Kasumi-1 (cell line): ENCODE measurements around the gene TBL2.
"Not testable (repeated sequence)": the region's sequence is repeated elsewhere in the genome, so short reads cannot be mapped to it uniquely, and the experiment has no call there.

Experiments used
- DNase-seq, 2 experiments: peaks; one replicate each; lab custom pipeline; 2025; lab: John Stamatoyannopoulos, UW

TBL2 gene

GRCh38 chr7:73570521-73570920 lies 7.9 kb downstream of the TBL2 start:
- no peak for DNase-seq

GRCh38 chr7:73569042-73569608 lies 9.3 kb downstream of the TBL2 start:
- DNase-seq: no peak

GRCh38 chr7:73567846-73568685 lies 10.3 kb downstream of the TBL2 start:
- DNase-seq: no peak

GRCh38 chr7:73567140-73567539 lies 11.2 kb downstream of the TBL2 start:
- DNase-seq: no peak

GRCh38 chr7:73566431-73566830 lies 11.9 kb downstream of the TBL2 start:
- DNase-seq: not testable (repeated sequence)

GRCh38 chr7:73565675-73566340 lies 12.6 kb downstream of the TBL2 start:
- DNase-seq: no peak

- DNase-seq: peak in 1 of 2 experiments; percentile 28
These were observed 18.1 kb downstream of the TBL2 start for GRCh38 chr7:73560109-73560835.

- DNase-seq: peak; percentile 44 to 46
These were observed 20.8 kb downstream of the TBL2 start, which contains the start of gene BCL7B for GRCh38 chr7:73557397-73558257. Gene BCL7B, minus strand, starts transcription at chr7:73557690. Its CDS starts 112 bp downstream, at chr7:73557578.

- peak; percentile 79 to 89 for DNase-seq
These were observed 21.3 kb downstream of the TBL2 start for GRCh38 chr7:73557108-73557396.

- no peak for DNase-seq
These were observed 21.9 kb downstream of the TBL2 start for GRCh38 chr7:73556208-73557107.

GRCh38 chr7:73555411-73555982 lies 22.9 kb downstream of the TBL2 start:
- no peak for DNase-seq

GRCh38 chr7:73550093-73550492 lies 28.3 kb downstream of the TBL2 start:
- not testable (repeated sequence) for DNase-seq

- DNase-seq: no peak
These were observed 29.2 kb downstream of the TBL2 start for GRCh38 chr7:73549176-73549575.

- DNase-seq: no peak
These were observed 30.5 kb downstream of the TBL2 start for GRCh38 chr7:73547841-73548240.

GRCh38 chr7:73544678-73545077 lies 33.7 kb downstream of the TBL2 start:
- no peak for DNase-seq

GRCh38 chr7:73541722-73542121 lies 36.7 kb downstream of the TBL2 start:
- DNase-seq: no peak

GRCh38 chr7:73539709-73540108 lies 38.7 kb downstream of the TBL2 start:
- DNase-seq: no peak

GRCh38 chr7:73538510-73538909 lies 39.9 kb downstream of the TBL2 start:
- DNase-seq: not testable (repeated sequence)

GRCh38 chr7:73537051-73537450 lies 41.3 kb downstream of the TBL2 start:
- DNase-seq: no peak

GRCh38 chr7:73536479-73536878 lies 41.9 kb downstream of the TBL2 start:
- no peak for DNase-seq
